Fibroblast of lung (primary cell): ENCODE data around the gene PBX4. TPM values are rescaled to one million over a fixed set of nuclear protein-coding genes. Genes with fewer than 3 reads are reported as not detected.

Experiments used
- DNase-seq, 2 donors: peaks; one replicate each; pipeline versions ENCODE4 v3.0.0 to v3.0.0-alpha.2; 2010; ENCODE audit warnings: low read depth in 2 of 2
- H2AFZ ChIP-seq: 2 replicates; pipeline ENCODE4 v1.5.1; 2012; ENCODE audit warnings: low read length, control low read depth, inconsistent platforms
- H3K27ac ChIP-seq: 2 replicates; pipeline ENCODE4 v1.5.1; 2011; ENCODE audit warnings: low read length, control low read depth; ENCODE audit not compliant: insufficient read depth
- H3K27me3 ChIP-seq: 2 replicates; pipeline ENCODE4 v1.5.1; 2011; ENCODE audit warnings: mild to moderate bottlenecking, low read length; ENCODE audit not compliant: control insufficient read depth, insufficient read depth
- H3K36me3 ChIP-seq: 2 replicates; pipeline ENCODE4 v1.5.1; 2011; ENCODE audit warnings: low read length; ENCODE audit not compliant: control insufficient read depth, insufficient read depth
- H3K4me1 ChIP-seq: 2 replicates; pipeline ENCODE4 v1.5.1; 2011; ENCODE audit warnings: low read length; ENCODE audit not compliant: control insufficient read depth, insufficient read depth; ENCODE audit errors: extremely low read depth
- H3K4me2 ChIP-seq: 2 replicates; pipeline ENCODE4 v1.5.1; 2011; ENCODE audit warnings: low read length, control low read depth; ENCODE audit not compliant: insufficient read depth; ENCODE audit errors: extremely low read depth
- H3K4me3 ChIP-seq, 4 experiments: fragments of 200-600 bp in 1 of 4; sonication (generic) in 1 of 4; replicated peaks in 1 of 4; 2 replicates each; pipeline ENCODE4 v1.5.1; 2011 to 2016; ENCODE audit warnings: low read length in 4 of 4, low read depth in 3 of 4, mild to moderate bottlenecking in 3 of 4, control low read depth in 2 of 4, inconsistent platforms in 1 of 4, mixed read lengths in 1 of 4; ENCODE audit not compliant: insufficient read depth in 1 of 4; ENCODE audit errors: control extremely low read depth in 1 of 4
- H3K79me2 ChIP-seq: 2 replicates; pipeline ENCODE4 v1.5.1; 2012; ENCODE audit warnings: mild to moderate bottlenecking, low read length, inconsistent platforms; ENCODE audit not compliant: control insufficient read depth, insufficient read depth
- H3K9ac ChIP-seq: 2 replicates; pipeline ENCODE4 v1.5.1; 2011; ENCODE audit warnings: mild to moderate bottlenecking, low read length, control low read depth; ENCODE audit not compliant: insufficient read depth
- H3K9me3 ChIP-seq: 2 replicates; pipeline ENCODE4 v1.5.1; 2012; ENCODE audit warnings: low read depth, low read length; ENCODE audit not compliant: control insufficient read depth, insufficient read depth
- H4K20me1 ChIP-seq: 2 replicates; pipeline ENCODE4 v1.5.1; 2011; ENCODE audit warnings: low read length; ENCODE audit not compliant: control insufficient read depth, insufficient read depth; ENCODE audit errors: extremely low read depth
- CTCF ChIP-seq, 2 donors: IDR thresholded peaks in 1 of 2; conservative IDR thresholded peaks in 1 of 2; 1 replicate in 1 of 2; 2 replicates in 1 of 2; pipeline ENCODE4 v1.5.1; 2011 to 2012; ENCODE audit warnings: low read length in 2 of 2, control low read depth in 1 of 2, inconsistent platforms in 1 of 2, low read depth in 1 of 2, mild to moderate bottlenecking in 1 of 2
- EZH2 ChIP-seq: IDR thresholded peaks from 2 replicates; pipeline ENCODE4 v1.5.1; 2012; ENCODE audit warnings: low read length, control low read depth, mild to moderate bottlenecking; ENCODE audit errors: missing control alignments
- polyA plus RNA-seq, 2 donors: library from polyadenylated mRNA; depleted of rRNA in 1 of 2; stranded (reverse) in 1 of 2; unstranded in 1 of 2; fragments of >200 nt; gene quantifications; 2 replicates each; pipeline ENCODE4 v1.2.1, GENCODE V29; 2011 to 2012; ENCODE audit warnings: missing spikeins in 1 of 2
- total RNA-seq: library from RNA; depleted of rRNA; stranded (reverse); fragments of >200 nt; gene quantifications from 2 replicates; pipeline ENCODE4 v1.2.1, GENCODE V29; 2014

PBX4 gene
- total and polyA plus RNA-seq, 2 donors (not counting 1 experiment from before 2014, with no cell fraction given), result 0.39 to 1.7 TPM

- Histone ChIP-seq H4K20me1 (no peaks in the 10 kb centered on the region), H3K27me3 (no peaks in the 10 kb centered on the region), H3K27ac (no peak overlapping the region), H3K36me3 (no peaks in the 10 kb centered on the region), H3K4me3 (no peak overlapping the region), H3K79me2 (no peaks in the 10 kb centered on the region), H3K9ac (no peak overlapping the region), H3K4me1 (no peaks in the 10 kb centered on the region), H2AFZ (no peak overlapping the region), H3K4me2 (no peak overlapping the region), H3K9me3 (no peaks in the 10 kb centered on the region)
- TF ChIP-seq EZH2 (no peak), CTCF (conservative IDR thresholded peaks at IDR 0.05 in 1 of 2, IDR thresholded peaks at IDR 0.05 in 1 of 2; ENCODE audit: low read depth in 1 of 2, low read length in 2 of 2) (no peak)
- no peak for DNase-seq
Observed at GRCh38 chr19:19532806-19533701, 85.4 kb downstream of the PBX4 start.

GRCh38 chr19:19531951-19532805 lies 86.3 kb downstream of the PBX4 start:
- Histone ChIP-seq H3K27me3 (no peaks in the 10 kb centered on the region), H3K27ac (no peak overlapping the region), H3K9me3 (no peaks in the 10 kb centered on the region), H2AFZ (no peak overlapping the region), H4K20me1 (no peaks in the 10 kb centered on the region), H3K79me2 (no peaks in the 10 kb centered on the region), H3K4me1 (no peaks in the 10 kb centered on the region), H3K4me2 (no peak overlapping the region), H3K4me3 (no peak overlapping the region), H3K9ac (no peak overlapping the region), H3K36me3 (peaks cover 2% of the 10 kb centered on the region)
- TF ChIP-seq EZH2 (no peak), CTCF (conservative IDR thresholded peaks at IDR 0.05 in 1 of 2, IDR thresholded peaks at IDR 0.05 in 1 of 2; ENCODE audit: low read depth in 1 of 2, low read length in 2 of 2) (peak; percentile 88 to 95)
- peak; percentile 33 to 51 for DNase-seq

GRCh38 chr19:19530889-19531288 lies 87.6 kb downstream of the PBX4 start:
- H3K4me1 ChIP-seq, result no peaks in the 10 kb centered on the region
- no peaks in the 10 kb centered on the region for H3K79me2 ChIP-seq
- H3K36me3 ChIP-seq, result peaks cover 5% of the 10 kb centered on the region
- H2AFZ ChIP-seq, result no peak overlapping the region
- TF ChIP-seq EZH2, result no peak
- no peak for TF ChIP-seq CTCF (conservative IDR thresholded peaks at IDR 0.05 in 1 of 2, IDR thresholded peaks at IDR 0.05 in 1 of 2; ENCODE audit: low read depth in 1 of 2, low read length in 2 of 2)
- no peak overlapping the region for H3K9ac ChIP-seq
- H3K9me3 ChIP-seq, result no peaks in the 10 kb centered on the region
- no peak overlapping the region for H3K27ac ChIP-seq
- no peaks in the 10 kb centered on the region for H4K20me1 ChIP-seq
- H3K4me3 ChIP-seq, result no peak overlapping the region
- H3K27me3 ChIP-seq, result no peaks in the 10 kb centered on the region
- no peak overlapping the region for H3K4me2 ChIP-seq
- DNase-seq, result no peak
